Gastroesophageal sphincter (tissue), 3 donors: ENCODE measurements around the gene INTS2.

ENCODE experiments used
- EP300 ChIP-seq: sonication (generic); formaldehyde crosslinking; IDR thresholded peaks from one replicate; pipeline ENCODE4 v1.6.1; 2017; ENCODE audit warnings: antibody characterized with exemption, mild to moderate bottlenecking
- POLR2AphosphoS5 ChIP-seq: sonication (generic); formaldehyde crosslinking; IDR thresholded peaks from one replicate; pipeline ENCODE4 v1.6.1; 2017; ENCODE audit warnings: antibody characterized with exemption
- TF ChIP-seq, protein P1 (sequence below), 4 experiments: fragments of 200-600 bp in 2 of 4; fragments of 450-650 bp in 2 of 4; sonication (generic) in 1 of 4; IDR thresholded peaks; one replicate each; pipeline ENCODE4 v1.5.1; 2017 to 2019; ENCODE audit warnings: antibody characterized with exemption in 4 of 4, mild to moderate bottlenecking in 2 of 4, moderate library complexity in 2 of 4

DNA sequence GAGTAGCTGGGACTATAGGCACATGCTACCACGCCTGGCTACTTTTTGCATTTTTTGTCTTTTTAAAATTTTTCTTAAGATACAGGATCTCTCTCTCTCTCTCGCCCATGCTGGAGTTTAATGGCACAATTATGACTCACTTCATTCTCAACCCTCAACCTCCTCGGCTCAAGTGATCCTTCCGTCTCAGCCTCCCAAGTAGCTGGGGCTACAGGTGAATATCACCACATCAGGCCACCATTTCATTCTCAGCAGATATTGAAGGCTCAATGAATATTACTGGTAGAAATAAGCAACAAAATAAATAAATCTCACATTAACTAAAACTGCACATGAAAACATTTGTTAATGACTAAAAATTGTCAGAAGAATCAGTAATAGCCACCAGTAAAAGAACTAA, 106.1 kb downstream of the INTS2 start:
- TF ChIP-seq, protein P1, sequence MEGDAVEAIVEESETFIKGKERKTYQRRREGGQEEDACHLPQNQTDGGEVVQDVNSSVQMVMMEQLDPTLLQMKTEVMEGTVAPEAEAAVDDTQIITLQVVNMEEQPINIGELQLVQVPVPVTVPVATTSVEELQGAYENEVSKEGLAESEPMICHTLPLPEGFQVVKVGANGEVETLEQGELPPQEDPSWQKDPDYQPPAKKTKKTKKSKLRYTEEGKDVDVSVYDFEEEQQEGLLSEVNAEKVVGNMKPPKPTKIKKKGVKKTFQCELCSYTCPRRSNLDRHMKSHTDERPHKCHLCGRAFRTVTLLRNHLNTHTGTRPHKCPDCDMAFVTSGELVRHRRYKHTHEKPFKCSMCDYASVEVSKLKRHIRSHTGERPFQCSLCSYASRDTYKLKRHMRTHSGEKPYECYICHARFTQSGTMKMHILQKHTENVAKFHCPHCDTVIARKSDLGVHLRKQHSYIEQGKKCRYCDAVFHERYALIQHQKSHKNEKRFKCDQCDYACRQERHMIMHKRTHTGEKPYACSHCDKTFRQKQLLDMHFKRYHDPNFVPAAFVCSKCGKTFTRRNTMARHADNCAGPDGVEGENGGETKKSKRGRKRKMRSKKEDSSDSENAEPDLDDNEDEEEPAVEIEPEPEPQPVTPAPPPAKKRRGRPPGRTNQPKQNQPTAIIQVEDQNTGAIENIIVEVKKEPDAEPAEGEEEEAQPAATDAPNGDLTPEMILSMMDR (IDR thresholded peaks at IDR 0.05) = no peak
- TF ChIP-seq POLR2AphosphoS5 (no peak), EP300 (no peak)
